Coronary artery (tissue), 2 donors: ENCODE data around the gene NLRC3.

Source experiments
- DNase-seq: peaks from one replicate; pipeline ENCODE4 v3.0.0-alpha.2; 2017; ENCODE audit warnings: low spot score
- H3K27ac ChIP-seq, 2 donors: fragments of 200-600 bp; sonication (generic); one replicate each; pipeline ENCODE4 v1.5.1; 2016 to 2019
- H3K4me3 ChIP-seq: fragments of 200-600 bp; sonication (generic); 2 replicates; pipeline ENCODE4 v1.5.1; 2016; ENCODE audit warnings: mild to moderate bottlenecking, moderate library complexity
- CTCF ChIP-seq: fragments of 200-600 bp; sonication (generic); IDR thresholded peaks from one replicate; pipeline ENCODE4 v1.5.1; 2019; ENCODE audit warnings: antibody characterized with exemption

Gene NLRC3

GRCh38 chr16:3496386-3496785 is 80.8 kb downstream of the NLRC3 start:
- Histone ChIP-seq H3K27ac (no peak overlapping the region), H3K4me3 (no peak overlapping the region)
- TF ChIP-seq CTCF = no peak
- DNase-seq = no peak

- no peak for DNase-seq
- H3K4me3 ChIP-seq = no peak within 1 kb of the TSS
- no peak for TF ChIP-seq CTCF
- H3K27ac ChIP-seq = no peak within 1 kb of the TSS
These were observed 82.0 kb downstream of the NLRC3 start, which contains the start of gene C16orf90 for GRCh38 chr16:3495176-3495575. C16orf90 (minus strand) TSS chr16:3495489; CDS start chr16:3495421, 68 bp downstream.

- Histone ChIP-seq H3K4me3 (no peak overlapping the region), H3K27ac (no peak overlapping the region)
- DNase-seq = no peak
- TF ChIP-seq CTCF = no peak
These were observed 82.7 kb downstream of the NLRC3 start for GRCh38 chr16:3494386-3494973.

GRCh38 chr16:3492356-3492755 is 84.8 kb downstream of the NLRC3 start:
- Histone ChIP-seq H3K4me3 (no peak overlapping the region), H3K27ac (no peak overlapping the region)
- no peak for DNase-seq
- TF ChIP-seq CTCF = no peak

GRCh38 chr16:3490911-3491629 is 86.1 kb downstream of the NLRC3 start:
- Histone ChIP-seq H3K27ac (no peak overlapping the region), H3K4me3 (no peak overlapping the region)
- no peak for DNase-seq
- TF ChIP-seq CTCF = no peak
